DND-41 (cell line): ENCODE measurements around the gene NCLN.
A peak's percentile ranks its signal among the peaks of the same experiment; 100 is the strongest.

ENCODE experiments used
- EZH2 ChIP-seq: IDR thresholded peaks from 3 replicates; pipeline ENCODE4 v1.6.1; 2012; ENCODE audit warnings: borderline replicate concordance, low read depth, mild to moderate bottlenecking, moderate library complexity, low read length, inconsistent platforms; ENCODE audit not compliant: severe bottlenecking
- TF ChIP-seq, protein P1 (sequence below): IDR thresholded peaks from 2 replicates; pipeline ENCODE4 v1.5.1; 2012; ENCODE audit warnings: borderline replicate concordance, low read length, moderate library complexity, mild to moderate bottlenecking; ENCODE audit not compliant: poor library complexity, severe bottlenecking; ENCODE audit errors: extremely low read depth

DNA sequence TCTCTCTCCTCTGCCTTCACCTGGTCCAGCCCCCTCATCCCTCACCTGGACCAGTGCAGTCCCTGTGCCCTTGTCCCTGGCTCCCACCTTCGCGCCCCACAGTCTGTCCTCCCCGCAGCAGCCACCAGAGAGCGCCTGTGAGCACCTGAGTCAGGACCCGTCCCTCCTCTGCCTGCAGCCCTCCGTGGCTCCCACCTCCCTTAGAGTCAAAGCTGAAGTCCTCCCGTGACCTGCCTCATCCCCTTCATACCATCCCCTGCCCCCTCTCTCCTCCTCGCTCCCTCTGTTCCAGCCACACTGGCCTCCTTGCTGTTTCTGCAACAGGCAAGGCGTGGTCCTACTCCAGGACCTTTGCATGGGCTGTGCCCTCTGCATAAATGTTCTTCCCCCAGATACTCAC is 49.1 kb downstream of the NCLN start:
- TF ChIP-seq, protein P1, sequence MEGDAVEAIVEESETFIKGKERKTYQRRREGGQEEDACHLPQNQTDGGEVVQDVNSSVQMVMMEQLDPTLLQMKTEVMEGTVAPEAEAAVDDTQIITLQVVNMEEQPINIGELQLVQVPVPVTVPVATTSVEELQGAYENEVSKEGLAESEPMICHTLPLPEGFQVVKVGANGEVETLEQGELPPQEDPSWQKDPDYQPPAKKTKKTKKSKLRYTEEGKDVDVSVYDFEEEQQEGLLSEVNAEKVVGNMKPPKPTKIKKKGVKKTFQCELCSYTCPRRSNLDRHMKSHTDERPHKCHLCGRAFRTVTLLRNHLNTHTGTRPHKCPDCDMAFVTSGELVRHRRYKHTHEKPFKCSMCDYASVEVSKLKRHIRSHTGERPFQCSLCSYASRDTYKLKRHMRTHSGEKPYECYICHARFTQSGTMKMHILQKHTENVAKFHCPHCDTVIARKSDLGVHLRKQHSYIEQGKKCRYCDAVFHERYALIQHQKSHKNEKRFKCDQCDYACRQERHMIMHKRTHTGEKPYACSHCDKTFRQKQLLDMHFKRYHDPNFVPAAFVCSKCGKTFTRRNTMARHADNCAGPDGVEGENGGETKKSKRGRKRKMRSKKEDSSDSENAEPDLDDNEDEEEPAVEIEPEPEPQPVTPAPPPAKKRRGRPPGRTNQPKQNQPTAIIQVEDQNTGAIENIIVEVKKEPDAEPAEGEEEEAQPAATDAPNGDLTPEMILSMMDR = peak; percentile 62
- TF ChIP-seq EZH2 = no peak
